Activated CD4-positive, alpha-beta T cell treated with anti-CD3 and anti-CD28 coated beads, Interleukin-2, amount 50 U/mL, for 24 hours (primary cell): ENCODE data around the gene KDM4B.
"Not testable (repeated sequence)": the region's sequence is repeated elsewhere in the genome, so short reads cannot be mapped to it uniquely, and the experiment has no call there.

Experiments used
- DNase-seq, 2 donors: peaks; one replicate each; pipeline ENCODE4 v3.0.0-alpha.2; 2020; ENCODE audit warnings: low read depth in 1 of 2, low spot score in 1 of 2

Gene KDM4B

DNA sequence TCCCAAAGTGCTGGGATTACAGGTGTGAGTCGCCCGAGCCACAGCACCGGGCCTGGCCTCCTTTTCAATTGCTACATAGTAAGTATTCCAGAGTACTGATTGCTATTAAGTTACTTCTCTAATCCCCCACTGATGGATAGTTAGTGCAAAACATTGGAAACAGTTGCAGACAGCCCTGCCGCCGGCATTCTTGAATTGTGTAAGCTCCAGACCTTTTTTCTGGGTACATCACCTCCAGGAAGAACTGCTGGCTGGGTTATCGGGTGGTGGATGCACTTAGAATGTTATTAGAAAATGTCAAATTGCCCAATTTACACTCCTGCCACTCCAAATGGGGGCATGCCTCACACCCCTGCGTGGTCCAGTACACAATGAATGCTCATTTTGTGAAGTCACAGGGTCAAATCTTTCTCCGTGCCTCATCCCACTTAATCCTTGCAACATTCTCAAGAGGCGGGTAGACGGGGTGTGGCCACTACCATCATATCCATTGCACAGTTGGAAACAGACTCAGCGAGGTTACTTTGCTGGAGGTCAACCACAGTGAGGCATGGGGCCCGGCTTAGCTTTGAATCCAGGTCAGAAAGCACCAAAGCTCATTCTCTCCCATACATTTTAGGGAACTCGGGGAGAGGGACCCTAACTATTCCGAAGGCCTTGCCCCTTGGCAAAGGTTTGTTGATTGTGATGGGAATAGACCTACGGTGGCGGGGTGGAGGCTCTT lies 1.0 kb upstream of the KDM4B start:
- no peak for DNase-seq

DNA sequence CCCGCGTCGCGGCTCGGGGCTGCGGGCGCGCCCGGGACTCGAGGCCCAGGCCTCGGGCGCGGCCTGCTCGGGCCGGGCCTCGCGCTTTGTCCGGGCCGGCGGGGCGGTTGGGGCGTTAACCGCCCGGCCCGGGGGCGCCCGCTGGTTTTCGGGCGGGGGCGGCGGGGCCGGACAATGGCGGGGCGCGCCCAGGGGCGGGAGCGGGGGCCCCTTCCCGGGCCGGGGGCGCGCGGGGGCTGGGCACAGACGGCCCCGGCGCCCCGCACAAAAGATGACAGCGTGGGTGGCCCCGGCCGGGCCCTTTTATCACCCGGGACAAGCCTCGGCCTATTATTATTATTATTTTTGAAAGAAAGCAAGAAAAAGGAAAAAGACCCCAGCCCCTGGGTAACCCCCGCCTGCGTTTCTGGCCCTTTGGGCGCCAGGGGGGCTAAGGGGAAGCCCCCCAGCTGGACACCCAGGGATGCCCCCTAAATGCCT lies 419 bp downstream of the KDM4B start:
- DNase-seq: no peak

DNA sequence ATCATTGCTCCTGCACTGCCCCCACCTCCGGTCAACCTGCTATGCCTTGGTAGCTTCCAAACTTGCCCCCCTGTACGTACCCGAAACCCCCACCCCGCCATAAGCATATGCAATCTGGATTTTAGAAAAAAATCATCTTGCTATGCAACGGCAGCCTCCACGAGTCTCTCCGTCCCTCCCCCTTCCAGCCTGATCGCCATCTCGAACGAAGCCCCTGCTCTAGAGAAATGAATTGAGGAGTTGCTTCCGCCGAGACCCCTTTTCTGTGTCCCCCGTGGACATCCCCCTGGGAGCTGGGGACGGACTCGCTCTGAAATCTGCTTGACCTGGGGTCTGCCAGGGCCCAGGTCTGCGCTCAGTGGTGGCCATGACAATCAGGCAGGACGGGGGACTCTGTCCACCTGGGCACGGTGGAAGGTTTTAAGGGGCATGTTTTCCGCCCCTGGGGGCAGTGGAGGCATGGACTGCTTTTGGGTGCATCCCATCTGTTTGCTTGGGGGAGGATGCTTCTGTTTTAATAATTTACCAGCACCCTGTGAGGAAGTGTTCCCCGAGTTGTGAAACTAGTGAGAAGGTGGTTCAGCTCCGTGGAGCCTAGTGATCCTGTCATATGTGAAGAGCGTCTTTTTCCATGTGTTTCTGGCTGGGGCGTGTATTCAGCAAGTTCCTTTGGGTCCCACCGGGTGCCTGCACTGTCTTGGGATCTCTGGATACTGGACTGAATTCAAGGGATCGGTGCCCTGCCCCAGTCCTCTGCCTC lies 1.0 kb downstream of the KDM4B start:
- no peak for DNase-seq

DNA sequence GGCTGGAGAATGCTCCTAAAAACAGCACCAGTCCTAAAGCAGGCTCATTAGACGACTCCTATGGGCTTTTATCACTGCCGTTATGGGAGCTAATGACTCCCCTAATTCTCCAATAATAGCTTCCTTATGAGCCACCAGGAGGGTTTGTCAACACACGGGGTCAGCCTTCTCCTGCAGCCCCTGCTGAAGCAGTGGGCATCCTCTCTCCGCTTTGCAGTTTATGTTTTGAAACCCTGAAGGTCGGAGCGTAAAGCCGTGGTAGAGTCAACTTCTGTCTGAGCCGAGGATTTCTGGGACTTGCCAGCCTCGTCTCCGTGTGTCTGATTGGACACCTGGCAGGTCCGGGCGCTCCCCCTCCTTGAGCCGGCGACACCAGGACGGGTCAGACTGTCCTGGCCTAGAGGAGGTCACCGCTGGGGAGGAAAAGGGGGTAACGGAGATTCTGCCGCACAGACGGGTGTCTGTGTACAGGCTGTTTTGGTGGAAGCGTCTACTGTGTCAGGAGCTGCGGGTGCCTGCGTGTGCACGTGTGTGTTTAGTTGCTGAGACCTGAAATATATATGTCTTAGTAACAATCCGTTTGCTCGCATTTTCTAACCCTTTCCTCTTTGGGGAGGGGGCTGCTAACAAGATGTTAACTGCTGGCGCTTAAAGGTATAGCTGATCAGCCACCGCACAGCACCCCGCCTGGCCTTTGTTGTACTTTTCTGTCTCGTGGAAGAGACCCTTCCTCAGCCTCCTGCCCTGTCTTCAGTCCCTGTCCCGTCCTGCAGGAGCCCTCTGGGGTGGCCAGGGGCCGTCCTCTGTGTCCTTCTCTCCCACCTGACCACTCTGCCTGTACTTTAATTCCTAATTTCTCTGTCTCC lies 1.9 kb downstream of the KDM4B start:
- DNase-seq: no peak

DNA sequence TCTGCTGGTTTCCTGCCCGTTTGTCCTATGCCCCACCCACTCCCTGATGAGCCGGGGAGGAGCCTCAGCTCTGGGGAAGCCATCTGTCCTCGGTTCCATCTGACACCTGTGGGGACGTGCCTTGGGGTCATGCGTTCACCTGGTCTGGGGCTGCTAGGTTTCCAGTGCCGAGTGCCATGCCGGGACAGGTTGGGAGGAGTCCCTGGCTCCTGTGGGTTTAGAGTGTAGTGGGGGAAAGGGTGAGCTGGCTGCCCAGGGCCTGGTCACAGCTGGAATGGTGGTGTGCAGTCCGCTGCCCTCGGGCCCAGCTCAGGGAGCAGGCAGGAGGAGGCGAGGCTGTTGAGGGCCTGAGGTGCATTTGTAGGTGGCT lies 2.5 kb downstream of the KDM4B start:
- no peak for DNase-seq

DNA sequence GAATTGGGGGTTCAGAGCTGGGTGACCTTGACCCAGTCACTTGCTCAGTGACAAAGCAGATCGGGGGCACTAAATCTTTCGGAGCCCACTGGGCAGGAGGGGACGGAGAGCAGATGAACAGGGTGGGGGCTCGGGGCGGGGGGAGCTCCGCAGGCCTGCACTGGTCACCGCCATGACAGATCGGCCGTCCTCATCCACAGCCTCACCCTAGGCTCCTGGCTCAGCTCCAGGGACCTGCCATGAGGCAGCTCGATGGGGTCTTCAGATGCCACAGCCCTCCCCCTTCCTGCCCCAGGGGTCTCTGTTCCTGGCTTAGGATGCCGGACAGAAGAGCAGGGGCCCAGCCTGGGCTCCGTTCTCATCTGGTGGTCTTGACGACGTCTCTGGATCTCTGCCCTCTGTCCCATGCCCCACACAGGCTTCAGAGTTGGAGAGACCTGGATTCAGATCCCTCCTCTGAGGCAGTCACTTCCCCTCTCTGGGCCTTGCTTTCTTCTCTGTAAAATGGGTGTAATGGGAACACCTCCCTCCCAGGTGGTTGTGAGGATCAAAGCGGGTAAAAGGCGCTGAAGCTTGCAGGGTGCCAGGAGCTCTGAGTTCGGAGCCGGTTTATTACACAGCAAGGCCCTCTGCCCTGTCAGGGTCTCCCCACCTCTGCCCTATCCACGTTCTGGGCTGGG lies 3.0 kb downstream of the KDM4B start:
- no peak for DNase-seq

DNA sequence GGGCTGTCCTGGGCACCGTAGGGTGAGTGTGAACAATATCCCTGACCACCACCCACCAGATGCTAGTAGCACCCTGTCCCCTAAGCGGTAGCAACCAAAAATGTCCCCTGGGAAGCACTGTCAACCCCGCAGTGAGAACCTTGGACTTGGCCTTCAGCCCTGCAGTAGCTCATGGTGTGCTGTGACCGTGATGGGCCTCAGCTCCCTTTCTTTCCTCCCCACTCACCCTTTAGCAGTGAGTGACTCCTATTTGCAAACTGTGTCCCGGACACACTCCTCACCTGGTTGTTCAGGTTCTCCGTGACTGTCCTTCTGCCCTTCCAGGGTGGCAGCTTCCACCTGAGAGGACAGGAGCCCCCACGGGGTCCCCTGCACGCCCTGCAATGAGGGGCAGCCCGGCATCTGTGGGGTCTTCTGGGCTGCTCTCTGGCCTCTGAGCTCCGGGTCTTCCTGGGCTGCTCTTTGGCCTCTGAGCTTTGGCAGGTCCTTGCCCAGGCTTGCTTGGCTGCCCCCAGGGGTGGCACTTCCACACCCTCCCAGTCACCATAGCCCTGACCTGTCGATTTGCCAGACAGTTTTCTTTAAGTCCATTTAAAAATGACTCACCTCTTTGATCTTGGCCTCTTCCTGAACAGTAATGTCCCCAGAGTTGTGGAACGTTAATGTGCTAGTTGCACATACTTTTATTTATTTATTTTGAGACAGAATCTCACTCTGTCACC lies 3.8 kb downstream of the KDM4B start:
- no peak for DNase-seq

DNA sequence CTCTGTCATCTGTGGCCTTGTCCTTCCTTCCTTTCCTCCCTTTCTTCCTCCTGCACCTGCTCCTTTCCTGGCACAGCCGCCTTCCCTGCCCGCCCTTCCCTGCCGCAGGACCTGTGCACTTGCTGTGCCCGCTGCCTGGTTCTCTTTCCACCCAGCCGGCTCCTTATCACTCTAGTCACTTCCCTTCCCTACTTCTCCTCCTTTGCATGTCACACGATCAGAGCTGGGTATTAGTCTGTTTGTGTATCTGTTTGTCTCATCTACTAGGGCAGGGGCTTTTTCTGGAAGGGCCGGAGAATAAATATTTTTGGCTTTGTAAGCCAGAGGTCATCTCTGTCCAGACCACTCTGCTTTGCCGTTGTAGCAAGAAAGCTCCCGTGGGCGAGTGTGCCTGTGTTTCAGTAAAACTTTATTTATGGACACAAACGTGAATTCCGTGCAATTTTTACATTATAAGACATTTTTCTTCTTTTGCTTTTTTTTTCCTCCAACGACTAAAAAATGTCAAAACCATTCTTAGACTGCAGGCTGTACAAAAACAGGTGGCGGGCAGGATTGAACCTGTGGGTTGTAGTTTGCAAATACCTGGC lies 6.1 kb downstream of the KDM4B start:
- DNase-seq: no peak

DNA sequence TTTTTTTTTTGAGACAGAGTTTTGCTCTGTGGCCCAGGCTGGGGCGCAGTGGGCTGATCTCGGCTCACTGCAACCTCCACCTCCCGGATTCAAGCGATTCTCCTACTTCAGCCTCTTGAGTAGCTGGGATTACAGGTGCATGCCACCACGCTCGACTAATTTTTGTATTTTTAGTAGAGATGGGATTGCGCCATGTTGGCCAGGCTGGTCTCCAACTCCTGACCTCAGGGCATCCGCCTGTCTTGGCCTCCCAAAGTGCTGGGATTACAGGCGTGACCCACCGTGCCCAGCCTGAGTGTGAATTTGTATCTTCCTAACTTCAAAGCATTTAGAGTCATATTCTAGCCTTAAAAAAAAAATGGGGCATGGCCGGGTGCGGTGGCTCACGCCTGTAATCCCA lies 6.7 kb downstream of the KDM4B start:
- DNase-seq: not testable (repeated sequence)

DNA sequence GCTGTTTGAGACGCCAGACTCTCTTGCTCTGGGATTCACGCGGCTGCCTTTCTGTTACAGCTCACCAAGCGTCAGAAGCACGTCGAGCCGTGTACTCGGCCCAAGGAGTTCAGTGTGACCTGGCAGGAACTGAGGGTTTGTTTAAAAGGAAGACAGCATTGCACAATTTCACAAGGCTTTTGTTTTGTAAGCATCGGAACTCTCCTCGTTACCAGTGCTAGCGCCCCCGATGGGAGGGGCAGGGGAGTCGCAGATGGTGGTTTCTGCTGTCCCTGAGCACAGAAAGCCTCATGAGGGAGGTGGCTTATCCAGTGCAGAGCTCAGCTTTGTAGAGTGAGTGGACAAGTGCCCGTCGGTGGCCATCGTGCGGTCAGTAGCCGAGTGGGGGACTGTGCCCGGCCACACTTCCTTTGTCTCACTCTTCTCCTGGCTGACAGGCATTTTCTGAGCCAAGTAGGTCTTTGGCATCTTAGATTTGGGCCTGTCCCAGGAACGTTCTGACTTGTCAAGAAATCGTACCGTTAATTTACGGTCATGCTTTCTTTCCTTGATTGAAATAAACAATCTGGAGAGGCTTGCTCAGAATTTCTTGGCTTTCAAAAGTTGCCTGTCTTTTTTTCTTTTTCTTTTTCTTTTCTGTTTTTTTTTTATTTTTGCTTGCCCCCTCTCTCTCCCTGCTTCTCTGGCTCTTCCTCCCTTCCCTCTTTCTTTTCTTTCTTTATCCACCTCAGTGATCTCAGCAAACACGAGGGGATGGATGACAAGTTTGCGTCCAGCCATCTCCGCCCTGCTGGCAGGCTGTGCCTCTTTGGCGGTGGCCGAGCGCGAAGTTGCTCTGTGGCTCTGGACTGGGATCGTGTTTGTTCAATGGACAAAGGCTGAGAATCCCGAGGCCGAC lies 7.7 kb downstream of the KDM4B start:
- DNase-seq: no peak

DNA sequence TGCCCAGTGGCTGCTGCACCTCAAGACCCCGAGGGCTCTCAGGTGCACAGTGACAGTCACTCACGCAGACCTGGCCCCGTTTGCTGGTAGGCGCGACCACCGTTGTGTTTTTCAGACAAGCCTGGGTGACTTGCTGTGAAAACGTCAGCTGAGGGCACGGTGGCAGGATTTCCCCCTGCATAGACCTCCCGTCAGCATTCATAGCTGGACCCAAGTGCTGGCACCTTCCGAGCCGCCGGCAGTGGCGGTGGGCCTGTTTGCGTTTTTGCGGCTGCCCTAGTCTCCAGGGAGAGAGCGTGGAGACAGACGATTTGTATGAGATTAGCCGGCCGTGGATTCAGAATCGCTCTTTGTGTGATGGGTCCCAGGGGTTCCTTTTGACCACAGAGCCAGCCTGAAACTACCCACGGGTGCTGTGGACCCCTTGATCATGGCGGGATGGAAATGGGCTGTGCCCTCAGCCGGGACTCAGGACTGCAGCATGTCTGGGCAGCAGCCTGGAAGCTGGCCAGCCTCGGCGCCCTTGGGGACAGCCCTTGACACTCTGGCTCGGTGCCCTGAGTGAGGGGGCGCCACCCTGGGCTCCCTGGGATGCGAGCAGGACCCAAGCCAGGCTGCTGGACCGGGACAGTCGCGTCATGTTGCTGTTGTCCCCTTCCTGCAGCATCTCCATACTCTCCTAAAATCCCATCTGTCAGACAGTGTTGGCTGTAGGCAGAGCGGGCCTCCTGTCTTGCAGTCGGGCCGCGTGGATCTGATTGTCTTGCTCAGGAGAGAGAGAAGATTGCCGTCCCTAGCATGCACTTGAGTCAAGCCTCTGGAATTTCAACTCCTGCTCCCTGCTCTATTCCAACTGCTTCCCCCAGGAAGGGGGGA lies 8.6 kb downstream of the KDM4B start:
- DNase-seq: no peak

DNA sequence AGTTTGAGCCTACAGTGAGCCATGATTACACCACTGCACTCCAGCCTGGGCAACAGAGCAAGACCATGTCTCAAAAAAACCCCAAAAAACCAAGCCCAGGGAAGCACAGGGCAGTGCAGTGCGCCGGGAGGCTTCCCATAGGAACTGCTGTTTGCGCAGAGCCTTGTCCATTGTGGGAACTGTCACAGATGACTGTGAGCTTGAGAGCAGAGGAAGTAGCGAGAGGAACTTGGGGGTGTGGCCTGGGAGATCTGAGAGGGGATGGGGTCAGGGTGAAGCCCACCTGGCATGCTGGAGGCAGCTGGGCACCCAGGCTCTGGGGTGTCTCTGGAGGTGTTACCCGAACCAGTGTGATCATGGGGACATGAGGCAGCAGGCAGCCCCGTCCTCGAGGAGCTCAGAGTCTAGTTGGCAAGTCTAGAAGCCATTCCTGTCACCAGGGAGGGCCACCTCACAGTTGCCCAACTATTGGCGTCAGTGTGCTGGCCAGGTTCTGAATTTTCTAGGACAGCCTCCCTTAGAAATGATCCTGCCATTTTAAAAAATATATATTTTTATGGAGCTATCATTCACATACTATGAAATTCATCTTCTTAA lies 10.4 kb downstream of the KDM4B start:
- no peak for DNase-seq

DNA sequence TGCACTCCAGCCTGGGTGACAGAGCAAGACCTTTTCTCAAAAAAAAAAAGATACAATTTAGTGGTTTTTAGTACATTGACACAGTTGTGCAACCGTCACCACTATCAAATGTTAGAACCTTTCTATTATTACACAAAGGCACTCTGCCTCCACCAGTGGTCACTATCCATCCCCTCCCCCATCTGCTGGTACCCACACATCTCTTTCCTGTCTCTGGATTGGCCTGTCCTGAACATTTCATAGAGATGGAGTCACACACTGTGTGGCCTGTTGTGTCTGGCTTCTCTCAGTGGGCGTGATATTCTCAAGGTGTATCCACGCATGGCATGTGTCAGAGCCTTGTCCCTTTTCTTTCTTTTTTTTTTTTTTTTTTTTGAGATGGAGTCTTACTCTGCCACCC lies 11.2 kb downstream of the KDM4B start:
- no peak for DNase-seq

DNA sequence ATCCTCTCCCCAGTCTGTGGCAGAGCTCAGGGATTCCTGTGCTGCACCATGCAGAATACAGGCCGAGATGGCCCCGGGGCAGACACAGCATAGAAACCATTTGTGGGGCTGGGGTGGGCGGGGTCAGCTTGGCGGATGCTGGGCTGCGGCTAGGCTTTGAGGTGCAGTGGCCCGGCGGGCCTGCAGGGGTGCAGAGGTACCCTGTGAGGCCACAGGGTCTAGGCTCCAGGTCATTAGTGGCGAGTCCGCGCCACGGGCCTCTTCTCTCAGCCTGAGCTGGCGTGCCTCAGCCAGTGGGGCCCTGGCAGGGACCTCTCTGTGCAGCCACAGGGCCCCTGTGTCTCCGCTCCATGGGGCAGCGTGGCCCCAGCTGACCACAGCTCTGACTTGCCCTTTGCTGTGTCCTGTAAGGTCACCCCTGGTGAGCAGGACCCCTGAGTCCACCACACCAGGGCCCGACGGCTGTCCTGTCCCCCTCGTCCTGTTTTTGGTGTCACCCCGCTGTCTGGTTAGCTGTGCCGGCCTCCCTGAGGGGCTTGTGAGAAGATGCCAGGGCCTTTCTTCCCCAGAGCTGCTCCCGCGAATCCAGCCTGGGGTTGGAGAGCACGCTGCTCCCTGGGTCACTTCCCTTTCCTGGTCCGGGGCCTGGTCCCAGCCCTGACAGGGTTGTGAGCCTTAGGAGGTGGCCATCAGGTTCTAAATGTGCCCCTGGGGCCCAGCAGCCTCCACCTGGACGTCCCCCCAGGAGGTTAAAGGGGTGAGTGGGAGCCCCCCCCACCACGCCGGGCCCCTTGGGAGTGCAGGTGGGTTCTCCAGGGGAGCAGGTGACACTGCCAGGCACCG lies 12.1 kb downstream of the KDM4B start:
- no peak for DNase-seq

DNA sequence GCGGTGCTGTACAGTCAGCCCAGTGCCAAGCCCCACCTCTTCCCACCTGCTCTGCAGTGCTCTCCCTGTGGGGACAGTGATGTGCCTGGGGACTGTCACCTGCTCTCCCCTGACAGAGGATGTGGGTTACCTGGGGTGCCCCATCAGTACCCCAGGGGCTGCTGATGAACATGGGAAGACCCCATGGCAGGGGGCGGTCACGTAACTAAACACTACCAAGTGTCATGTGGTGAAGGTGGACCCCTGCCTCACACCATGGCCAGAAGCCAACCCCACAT lies 12.7 kb downstream of the KDM4B start:
- no peak for DNase-seq

DNA sequence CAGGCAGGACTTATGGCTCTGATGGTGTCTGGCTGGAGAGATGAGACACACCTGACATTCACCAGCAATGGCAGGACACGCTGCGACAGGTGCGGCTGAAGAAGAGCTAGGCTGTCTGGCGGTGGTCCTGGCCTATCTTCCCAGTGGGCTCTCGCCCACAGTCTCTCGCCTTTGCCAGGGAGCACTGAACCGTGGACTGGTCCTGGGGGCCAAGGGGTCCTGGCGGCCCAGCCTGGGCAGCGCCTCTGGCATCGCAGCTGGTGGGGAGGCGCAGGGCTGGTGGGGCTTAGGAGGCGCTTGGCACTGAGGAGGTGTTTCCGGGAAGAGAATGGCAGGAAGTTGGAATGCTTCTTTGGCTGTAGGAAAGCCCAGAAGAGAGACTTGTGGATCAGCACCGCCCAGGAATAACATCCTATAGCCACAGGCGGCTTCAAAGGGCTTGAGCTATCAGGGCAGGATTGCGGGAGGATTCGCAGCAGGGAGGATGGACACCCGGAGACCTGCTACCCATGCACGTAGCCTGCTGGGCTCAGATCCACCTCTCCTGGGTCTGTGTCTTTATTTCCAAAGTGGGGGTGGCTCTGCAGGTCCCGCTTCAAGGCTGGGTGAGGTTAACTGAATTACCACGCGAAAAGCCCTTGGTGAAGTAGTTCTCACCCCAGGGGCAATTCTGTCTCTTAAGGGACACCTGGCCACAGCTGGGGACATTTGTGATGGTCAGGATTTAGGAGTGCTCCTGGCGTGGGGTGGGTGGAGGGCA lies 14.6 kb downstream of the KDM4B start:
- DNase-seq: no peak

DNA sequence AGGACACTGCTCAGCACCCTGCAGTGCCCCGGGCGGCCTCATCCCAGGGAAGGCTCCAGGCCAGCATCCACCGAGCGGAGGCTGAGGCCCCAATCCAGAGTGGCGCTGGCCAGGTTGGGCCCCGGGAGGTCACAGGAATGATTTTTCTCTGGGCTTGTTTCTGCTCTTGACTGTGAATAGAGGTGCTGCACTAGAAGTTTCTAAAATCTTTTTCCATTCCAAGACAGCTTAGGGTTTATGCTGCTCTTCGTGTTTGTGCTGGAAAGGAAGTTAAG lies 15.1 kb downstream of the KDM4B start:
- no peak for DNase-seq
